Measurements from ENCODE around the gene ZNF775. TPM values are rescaled to one million over a fixed set of nuclear protein-coding genes. Genes with fewer than 3 reads are reported as not detected.
A peak's percentile ranks its signal among the peaks of the same experiment; 100 is the strongest.

ZNF775 gene
- total RNA-seq (2014; rRNA removed; shearing (Covaris generic)) = 5.8 and 8.6 TPM in 2 replicates

DNA sequence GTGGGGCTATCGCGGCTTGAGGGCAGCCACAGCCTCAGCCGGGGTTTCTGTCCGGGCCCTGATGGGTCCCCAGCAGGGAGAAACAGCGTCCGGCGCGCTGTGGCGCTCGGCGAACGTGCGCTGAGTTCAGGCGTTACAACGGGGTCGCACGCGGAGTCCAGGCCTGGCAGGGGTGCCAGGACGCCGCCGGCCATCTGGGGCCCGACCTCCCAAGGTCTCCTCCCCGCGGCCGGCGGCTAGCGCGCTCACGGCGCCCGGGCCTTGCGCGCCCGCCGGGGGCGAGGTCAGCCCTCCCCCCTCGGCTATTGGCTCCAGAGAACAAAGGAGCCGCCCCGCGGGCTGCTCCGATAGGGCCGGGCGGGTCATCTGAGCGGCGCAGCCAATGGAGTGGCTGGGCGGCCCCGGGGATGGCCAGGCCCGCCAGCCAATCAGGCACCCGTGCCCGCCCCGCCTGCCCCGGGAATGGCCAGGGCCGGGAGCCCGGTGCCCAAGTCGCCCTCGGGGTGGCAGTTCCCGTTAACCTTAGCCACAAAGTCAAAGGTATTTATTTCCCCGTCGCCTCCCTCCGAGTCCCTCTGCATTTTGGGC lies at the start of gene ZNF775:
Gene ZNF775, plus strand, starts transcription at position 478 of the 588 bp plus-strand sequence. CDS start 9,141 bp downstream, outside the sequence.
- Histone ChIP-seq H3K4me3 (peak within 1 kb of the TSS; percentile 52), H3K4me1 (replicated peaks) (peaks cover 18% of the 10 kb centered on the region), H3K36me3 (peaks cover 17% of the 10 kb centered on the region), H3K9me3 (replicated peaks) (no peaks in the 10 kb centered on the region), H3K27ac (peak within 1 kb of the TSS; percentile 64), H3K27me3 (replicated peaks) (no peaks in the 10 kb centered on the region)
- peak; percentile 94 to 96 for DNase-seq (ENCODE audit: low read depth in 1 of 2, low spot score in 2 of 2)

DNA sequence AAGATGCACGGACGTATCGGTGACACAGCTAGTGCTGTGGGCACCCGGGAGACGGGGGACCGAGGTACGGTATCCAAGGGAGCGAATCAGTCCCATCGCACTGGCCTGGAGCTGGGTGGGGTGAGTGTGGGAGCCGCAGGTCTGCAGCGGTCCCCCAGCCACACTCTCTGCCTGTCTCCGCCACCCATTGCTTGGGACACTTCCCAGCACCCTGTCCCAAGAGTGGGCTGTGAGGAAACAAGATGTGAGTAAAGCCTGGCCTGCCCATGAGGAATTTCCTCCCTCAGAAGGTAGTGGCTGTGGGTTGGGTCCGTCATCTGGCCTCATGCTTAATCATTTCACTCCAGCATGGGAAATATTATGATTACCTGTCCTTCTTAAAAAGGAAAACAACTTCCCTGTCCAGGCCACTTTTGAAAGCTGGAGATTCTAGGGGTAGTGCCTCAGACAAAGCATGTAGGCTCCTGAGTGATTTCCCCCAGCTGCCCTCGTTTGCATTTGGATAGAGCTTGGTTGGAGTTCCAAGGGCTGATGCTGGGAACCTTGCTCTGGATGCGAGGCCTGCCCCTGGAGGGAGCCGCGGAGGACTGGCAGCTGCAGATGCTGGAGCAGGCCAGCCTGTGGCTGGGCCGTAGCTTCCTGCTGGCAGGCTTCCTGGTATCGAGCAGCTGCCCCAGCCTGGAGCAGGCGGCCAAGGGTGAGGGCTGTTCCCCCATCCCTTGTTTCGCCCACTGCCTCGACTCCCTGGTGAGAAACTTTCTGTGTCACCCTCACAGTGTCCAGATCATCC lies 49.6 kb upstream of the ZNF775 start:
- Histone ChIP-seq H3K9me3 (replicated peaks) (no peaks in the 10 kb centered on the region), H3K4me3 (no peak overlapping the region), H3K27ac (no peak overlapping the region), H3K27me3 (replicated peaks) (no peaks in the 10 kb centered on the region), H3K4me1 (replicated peaks) (no peaks in the 10 kb centered on the region), H3K36me3 (no peaks in the 10 kb centered on the region)
- no peak for DNase-seq (ENCODE audit: low read depth in 1 of 2, low spot score in 2 of 2)

DNA sequence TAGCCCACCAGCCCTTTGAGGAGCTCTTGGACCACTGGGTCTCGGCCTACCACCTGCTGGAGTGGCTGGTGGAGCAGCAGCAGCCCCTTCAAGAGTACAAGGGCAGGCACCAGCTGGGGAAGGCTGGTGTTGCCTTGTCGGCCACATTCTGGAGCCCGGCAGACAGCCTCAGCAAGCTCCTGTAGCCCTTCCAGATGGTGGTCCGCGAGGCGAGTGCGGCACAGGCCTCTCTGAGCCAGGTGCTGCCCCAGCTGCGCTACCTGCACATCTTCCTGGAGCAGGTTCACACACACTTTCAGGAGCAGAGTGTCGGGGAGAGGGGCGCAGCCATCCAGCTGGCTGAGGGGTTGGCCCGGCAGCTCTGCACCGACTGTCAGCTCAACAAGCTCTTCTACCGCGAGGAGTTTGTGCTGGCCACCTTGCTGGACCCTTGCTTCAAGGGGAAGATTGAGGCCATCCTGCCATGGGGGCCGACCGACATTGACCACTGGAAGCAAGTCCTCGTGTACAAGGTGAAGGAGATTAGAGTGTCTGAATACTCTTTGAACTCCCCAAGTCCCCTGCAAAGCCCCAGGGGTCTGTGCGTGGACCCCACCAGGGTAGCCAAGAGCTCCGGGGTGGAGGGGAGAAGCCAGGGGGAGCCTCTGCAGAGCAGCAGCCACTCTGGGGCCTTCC lies 48.8 kb upstream of the ZNF775 start:
- H3K27me3 ChIP-seq (replicated peaks) = no peaks in the 10 kb centered on the region
- no peak for DNase-seq (ENCODE audit: low read depth in 1 of 2, low spot score in 2 of 2)
- H3K4me3 ChIP-seq = no peak overlapping the region
- H3K9me3 ChIP-seq (replicated peaks) = no peaks in the 10 kb centered on the region
- no peaks in the 10 kb centered on the region for H3K36me3 ChIP-seq
- no peaks in the 10 kb centered on the region for H3K4me1 ChIP-seq (replicated peaks)
- H3K27ac ChIP-seq = no peak overlapping the region

- no peak for DNase-seq (ENCODE audit: low read depth in 1 of 2, low spot score in 2 of 2)
- Histone ChIP-seq H3K9me3 (replicated peaks) (no peaks in the 10 kb centered on the region), H3K4me1 (replicated peaks) (no peaks in the 10 kb centered on the region), H3K27ac (no peak overlapping the region), H3K27me3 (replicated peaks) (no peaks in the 10 kb centered on the region), H3K4me3 (no peak overlapping the region), H3K36me3 (no peaks in the 10 kb centered on the region)
Measured at GRCh38 chr7:150332852-150333635, 46.1 kb upstream of the ZNF775 start.

DNA sequence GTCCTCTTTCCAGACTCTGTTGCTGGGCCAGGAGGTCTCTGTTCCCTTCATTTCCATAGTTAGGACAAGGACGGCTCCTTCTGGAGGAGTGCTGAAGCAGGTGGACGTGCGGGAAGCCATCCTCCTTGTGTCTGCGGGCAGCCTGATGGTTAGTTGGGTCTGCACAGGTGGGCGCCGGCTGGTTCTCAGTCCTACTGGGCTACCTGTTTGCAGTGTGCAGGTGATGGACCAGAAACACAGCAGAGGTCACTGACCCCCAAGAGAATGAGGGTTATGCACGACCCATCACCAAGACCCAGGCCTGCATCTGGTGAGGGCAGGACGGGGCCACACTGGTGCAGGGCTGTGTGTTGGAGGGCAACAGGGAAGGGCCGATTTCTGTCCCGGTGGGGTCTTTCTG lies 45.5 kb upstream of the ZNF775 start:
- Histone ChIP-seq H3K4me1 (replicated peaks) (no peaks in the 10 kb centered on the region), H3K36me3 (no peaks in the 10 kb centered on the region), H3K9me3 (replicated peaks) (no peaks in the 10 kb centered on the region), H3K4me3 (no peak overlapping the region), H3K27ac (no peak overlapping the region), H3K27me3 (replicated peaks) (no peaks in the 10 kb centered on the region)
- DNase-seq (ENCODE audit: low read depth in 1 of 2, low spot score in 2 of 2) = no peak

DNA sequence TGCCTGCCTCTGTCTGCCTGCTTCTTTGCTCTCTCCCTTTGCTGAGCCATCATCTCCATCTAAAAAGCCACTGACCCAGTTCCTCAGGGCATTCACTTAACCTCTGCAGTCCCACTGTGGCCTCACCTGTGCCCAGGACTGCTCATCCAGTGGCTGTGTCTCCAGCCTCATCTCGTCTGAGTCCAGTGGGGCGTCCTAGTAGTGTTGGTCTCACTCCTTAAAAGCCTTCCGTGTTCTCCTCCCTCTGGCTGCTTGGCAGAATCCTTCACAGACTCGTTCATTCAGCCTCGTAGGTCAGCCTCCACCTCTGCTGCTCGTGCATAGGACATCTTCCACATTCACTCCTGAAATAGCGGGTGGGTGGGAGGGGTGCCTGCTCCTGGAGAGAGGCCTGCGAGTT lies 45.0 kb upstream of the ZNF775 start:
- Histone ChIP-seq H3K27ac (no peak overlapping the region), H3K4me3 (no peak overlapping the region), H3K36me3 (no peaks in the 10 kb centered on the region), H3K27me3 (replicated peaks) (no peaks in the 10 kb centered on the region), H3K4me1 (replicated peaks) (no peaks in the 10 kb centered on the region), H3K9me3 (replicated peaks) (no peaks in the 10 kb centered on the region)
- DNase-seq (ENCODE audit: low read depth in 1 of 2, low spot score in 2 of 2) = no peak

- no peak for DNase-seq (ENCODE audit: low read depth in 1 of 2, low spot score in 2 of 2)
- Histone ChIP-seq H3K27me3 (replicated peaks) (no peaks in the 10 kb centered on the region), H3K27ac (no peak overlapping the region), H3K36me3 (no peaks in the 10 kb centered on the region), H3K4me3 (no peak overlapping the region), H3K9me3 (replicated peaks) (no peaks in the 10 kb centered on the region), H3K4me1 (replicated peaks) (no peaks in the 10 kb centered on the region)
Measured at GRCh38 chr7:150335108-150335773, 43.9 kb upstream of the ZNF775 start.

DNA sequence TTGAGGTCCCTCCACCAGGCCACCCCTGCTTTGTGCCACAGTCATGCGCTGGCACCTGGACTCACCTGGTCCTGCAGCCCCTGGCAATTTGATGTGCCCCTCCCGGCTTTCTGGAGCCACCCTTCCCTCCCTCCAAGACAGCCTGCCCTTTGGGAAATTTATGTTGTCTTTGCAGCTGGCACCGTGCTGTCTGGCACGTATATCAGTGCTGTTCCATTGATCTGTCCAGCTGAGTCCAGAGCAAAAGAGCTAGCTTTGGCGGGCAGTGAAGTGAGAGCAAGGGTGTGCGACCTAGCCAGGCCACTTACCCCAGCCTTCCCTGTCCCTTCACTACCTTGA lies 43.4 kb upstream of the ZNF775 start:
- H3K36me3 ChIP-seq = no peaks in the 10 kb centered on the region
- H3K27me3 ChIP-seq (replicated peaks) = no peaks in the 10 kb centered on the region
- no peak for DNase-seq (ENCODE audit: low read depth in 1 of 2, low spot score in 2 of 2)
- H3K4me3 ChIP-seq = no peak overlapping the region
- no peaks in the 10 kb centered on the region for H3K4me1 ChIP-seq (replicated peaks)
- no peaks in the 10 kb centered on the region for H3K9me3 ChIP-seq (replicated peaks)
- no peak overlapping the region for H3K27ac ChIP-seq

DNA sequence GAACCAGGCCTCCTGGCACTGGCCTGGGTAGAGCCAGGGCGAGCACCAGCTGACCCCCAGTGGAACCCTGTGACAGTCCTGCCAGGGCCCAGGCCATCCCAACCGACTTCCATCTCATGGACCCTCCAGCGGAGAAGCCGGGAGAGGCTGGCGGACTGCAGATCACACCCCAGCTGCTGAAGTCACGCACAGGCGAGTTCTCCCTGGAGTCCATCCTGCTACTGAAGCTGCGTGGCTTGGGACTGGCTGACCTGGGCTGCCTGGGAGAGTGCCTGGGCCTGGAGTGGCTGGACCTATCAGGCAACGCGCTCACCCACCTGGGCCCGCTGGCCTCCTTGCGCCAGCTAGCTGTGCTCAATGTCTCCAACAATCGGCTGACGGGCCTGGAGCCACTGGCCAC lies 42.4 kb upstream of the ZNF775 start:
- Histone ChIP-seq H3K9me3 (replicated peaks) (no peaks in the 10 kb centered on the region), H3K27ac (no peak overlapping the region), H3K27me3 (replicated peaks) (no peaks in the 10 kb centered on the region), H3K4me3 (no peak overlapping the region), H3K4me1 (replicated peaks) (no peaks in the 10 kb centered on the region), H3K36me3 (no peaks in the 10 kb centered on the region)
- DNase-seq (ENCODE audit: low read depth in 1 of 2, low spot score in 2 of 2) = no peak

DNA sequence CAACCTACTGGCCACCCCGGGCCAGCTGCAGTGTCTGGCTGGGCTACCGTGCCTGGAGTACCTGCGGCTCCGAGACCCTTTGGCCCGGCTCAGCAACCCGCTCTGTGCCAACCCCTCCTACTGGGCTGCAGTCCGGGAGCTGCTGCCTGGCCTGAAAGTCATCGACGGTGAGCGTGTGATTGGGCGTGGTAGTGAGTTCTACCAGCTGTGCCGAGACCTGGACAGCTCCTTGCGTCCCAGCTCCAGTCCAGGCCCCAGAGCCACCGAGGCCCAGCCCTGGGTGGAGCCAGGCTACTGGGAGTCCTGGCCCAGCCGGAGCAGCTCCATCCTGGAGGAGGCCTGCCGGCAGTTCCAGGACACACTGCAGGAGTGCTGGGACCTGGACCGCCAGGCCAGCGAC lies 42.0 kb upstream of the ZNF775 start:
- no peaks in the 10 kb centered on the region for H3K36me3 ChIP-seq
- H3K27ac ChIP-seq = no peak overlapping the region
- H3K27me3 ChIP-seq (replicated peaks) = no peaks in the 10 kb centered on the region
- H3K9me3 ChIP-seq (replicated peaks) = no peaks in the 10 kb centered on the region
- no peak overlapping the region for H3K4me3 ChIP-seq
- no peaks in the 10 kb centered on the region for H3K4me1 ChIP-seq (replicated peaks)
- no peak for DNase-seq (ENCODE audit: low read depth in 1 of 2, low spot score in 2 of 2)

DNA sequence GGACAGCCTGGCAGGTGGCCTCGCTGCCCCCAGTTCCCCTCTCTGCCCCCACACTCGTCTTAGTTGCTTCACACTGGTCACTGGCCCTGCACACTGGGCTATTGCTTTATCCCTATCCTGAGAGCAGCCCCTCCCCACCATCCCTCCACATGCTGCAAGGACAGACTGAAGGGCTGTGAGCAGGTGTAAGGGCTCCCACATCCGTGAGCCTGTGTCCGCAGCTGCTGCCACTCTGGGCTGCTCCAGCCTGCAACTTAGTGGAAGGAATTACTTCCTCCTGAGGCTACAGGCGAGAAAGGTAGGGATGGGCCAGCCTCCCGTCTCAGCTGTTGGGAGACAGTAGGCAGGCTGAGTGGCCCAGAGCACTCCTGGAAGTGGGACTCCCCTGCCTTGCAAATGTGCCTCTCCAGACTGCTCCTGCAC lies 41.5 kb upstream of the ZNF775 start:
- H3K27me3 ChIP-seq (replicated peaks) = no peaks in the 10 kb centered on the region
- DNase-seq (ENCODE audit: low read depth in 1 of 2, low spot score in 2 of 2) = no peak
- no peaks in the 10 kb centered on the region; the same call in 1 of the 2 replicates for H3K9me3 ChIP-seq (replicated peaks)
- no peaks in the 10 kb centered on the region for H3K4me1 ChIP-seq (replicated peaks)
- no peaks in the 10 kb centered on the region for H3K36me3 ChIP-seq
- H3K27ac ChIP-seq = no peak overlapping the region
- no peak overlapping the region for H3K4me3 ChIP-seq

GRCh38 chr7:150338166-150338829 lies 40.8 kb upstream of the ZNF775 start:
- DNase-seq (ENCODE audit: low read depth in 1 of 2, low spot score in 2 of 2) = no peak
- Histone ChIP-seq H3K9me3 (replicated peaks) (no peaks in the 10 kb centered on the region; the same call in 1 of the 2 replicates), H3K4me3 (no peak overlapping the region), H3K4me1 (replicated peaks) (no peaks in the 10 kb centered on the region), H3K36me3 (no peaks in the 10 kb centered on the region), H3K27ac (no peak overlapping the region), H3K27me3 (replicated peaks) (no peaks in the 10 kb centered on the region)

DNA sequence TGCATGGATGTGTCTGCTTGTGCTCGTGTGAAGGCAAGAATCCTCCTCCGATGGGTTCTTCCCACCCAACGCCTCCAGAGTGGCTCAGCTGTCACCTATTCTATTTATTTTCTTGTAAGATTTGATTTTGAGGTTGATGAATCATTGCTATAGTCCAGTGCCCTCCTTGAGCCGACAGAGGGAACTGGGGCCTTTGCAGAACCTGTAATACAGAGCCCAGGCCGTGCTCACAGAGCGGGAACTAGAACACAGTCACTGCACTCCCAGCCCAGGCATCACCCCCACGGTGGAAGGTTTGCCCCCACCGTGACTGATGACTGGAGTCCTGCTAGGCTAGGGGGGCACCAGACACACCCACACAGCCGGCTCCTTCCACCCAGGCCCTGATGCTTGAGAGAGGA lies 39.7 kb upstream of the ZNF775 start:
- Histone ChIP-seq H3K4me3 (no peak overlapping the region), H3K27me3 (replicated peaks) (no peaks in the 10 kb centered on the region), H3K4me1 (replicated peaks) (no peaks in the 10 kb centered on the region), H3K9me3 (replicated peaks) (no peaks in the 10 kb centered on the region; the same call in 1 of the 2 replicates), H3K27ac (no peak overlapping the region), H3K36me3 (no peaks in the 10 kb centered on the region)
- no peak for DNase-seq (ENCODE audit: low read depth in 1 of 2, low spot score in 2 of 2)
